NOMO-1 (cell line): ENCODE results near the gene RANBP3.
A peak's percentile ranks its signal among the peaks of the same experiment; 100 is the strongest.
"Not testable (repeated sequence)": the region's sequence is repeated elsewhere in the genome, so short reads cannot be mapped to it uniquely, and the experiment has no call there.

Experiments
- DNase-seq, 2 experiments: peaks; one replicate each; lab custom pipeline; 2025; ENCODE audit not compliant: unreplicated experiment in 2 of 2; lab: John Stamatoyannopoulos, UW

The RANBP3 gene

GRCh38 chr19:5988517-5989387, 10.8 kb upstream of the RANBP3 start:
- no peak for DNase-seq

- DNase-seq = peak in 1 of 2 experiments; percentile 60
Measured at GRCh38 chr19:5987077-5987818, 9.3 kb upstream of the RANBP3 start.

GRCh38 chr19:5985837-5986236, 7.9 kb upstream of the RANBP3 start:
- not testable (repeated sequence) for DNase-seq

- DNase-seq = no peak
Measured at GRCh38 chr19:5985098-5985783, 7.3 kb upstream of the RANBP3 start.

- no peak for DNase-seq
Measured at GRCh38 chr19:5984600-5984999, 6.7 kb upstream of the RANBP3 start.

GRCh38 chr19:5983367-5983955, 5.5 kb upstream of the RANBP3 start:
- no peak for DNase-seq

- DNase-seq = no peak
Measured at GRCh38 chr19:5978606-5979552, 939 bp upstream of the RANBP3 start.

- no peak for DNase-seq
Measured at GRCh38 chr19:5977222-5977784, 637 bp downstream of the RANBP3 start.

- DNase-seq = no peak
Measured at GRCh38 chr19:5976768-5977167, 1.2 kb downstream of the RANBP3 start.

- no peak for DNase-seq
Measured at GRCh38 chr19:5975388-5975728, 2.6 kb downstream of the RANBP3 start.

- DNase-seq = no peak
Measured at GRCh38 chr19:5974721-5975387, 3.1 kb downstream of the RANBP3 start.

- no peak for DNase-seq
Measured at GRCh38 chr19:5973867-5974635, 3.9 kb downstream of the RANBP3 start.

- DNase-seq = no peak
Measured at GRCh38 chr19:5973376-5973775, 4.6 kb downstream of the RANBP3 start.

- no peak for DNase-seq
Measured at GRCh38 chr19:5972355-5972731, 5.6 kb downstream of the RANBP3 start.

GRCh38 chr19:5971714-5972354, 6.1 kb downstream of the RANBP3 start:
- no peak for DNase-seq

- DNase-seq = no peak
Measured at GRCh38 chr19:5969476-5969875, 8.5 kb downstream of the RANBP3 start.

- no peak for DNase-seq
Measured at GRCh38 chr19:5968431-5969373, 9.2 kb downstream of the RANBP3 start.
